ENCODE measurements around the gene CGB2. TPM values are rescaled to one million over a fixed set of nuclear protein-coding genes. Genes with fewer than 3 reads are reported as not detected.
A peak's percentile ranks its signal among the peaks of the same experiment; 100 is the strongest.

CGB2 gene
- total RNA-seq, 1 donor from 2014 or later = 5.1 TPM

DNA sequence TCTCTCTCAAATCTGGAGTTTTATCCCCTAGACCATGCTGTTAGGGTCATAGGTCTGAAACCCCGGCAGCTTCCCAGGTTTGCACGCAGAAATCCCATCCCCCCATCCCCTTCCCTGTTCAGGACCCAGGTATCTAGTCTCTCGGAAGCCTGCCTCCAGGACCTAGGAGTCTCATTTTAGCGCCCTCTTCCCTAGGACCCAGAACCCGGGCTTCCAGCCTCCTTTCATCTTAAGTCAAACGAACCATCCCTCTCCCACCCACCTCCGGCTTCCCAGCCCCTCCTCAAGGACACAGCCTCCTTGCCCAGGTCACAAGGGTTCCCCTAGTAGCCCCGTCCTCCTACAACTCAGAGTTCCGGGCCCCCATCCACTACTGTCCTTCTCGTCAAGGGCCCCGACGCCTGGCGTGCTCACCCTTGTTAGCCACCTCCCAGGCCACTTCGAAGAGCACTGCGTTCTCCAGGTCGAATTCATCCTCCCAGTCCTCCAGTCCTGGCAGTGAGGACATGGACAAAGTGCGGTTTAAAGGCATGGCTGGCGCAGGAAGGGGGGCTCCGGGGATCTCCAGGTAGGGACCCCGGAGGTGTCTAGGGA lies 39.0 kb upstream of the CGB2 start:
- Histone ChIP-seq H3K4me3 (ENCODE audit: low read depth, low read length) (peak overlapping the region; percentile 64), H3K27me3 (ENCODE audit: control insufficient read depth, insufficient read depth, low read length) (no peaks in the 10 kb centered on the region), H3K36me3 (ENCODE audit: control insufficient read depth, insufficient read depth, low read length) (no peaks in the 10 kb centered on the region)
- DNase-seq (ENCODE audit: low read depth) = no peak
- TF ChIP-seq, protein P1, sequence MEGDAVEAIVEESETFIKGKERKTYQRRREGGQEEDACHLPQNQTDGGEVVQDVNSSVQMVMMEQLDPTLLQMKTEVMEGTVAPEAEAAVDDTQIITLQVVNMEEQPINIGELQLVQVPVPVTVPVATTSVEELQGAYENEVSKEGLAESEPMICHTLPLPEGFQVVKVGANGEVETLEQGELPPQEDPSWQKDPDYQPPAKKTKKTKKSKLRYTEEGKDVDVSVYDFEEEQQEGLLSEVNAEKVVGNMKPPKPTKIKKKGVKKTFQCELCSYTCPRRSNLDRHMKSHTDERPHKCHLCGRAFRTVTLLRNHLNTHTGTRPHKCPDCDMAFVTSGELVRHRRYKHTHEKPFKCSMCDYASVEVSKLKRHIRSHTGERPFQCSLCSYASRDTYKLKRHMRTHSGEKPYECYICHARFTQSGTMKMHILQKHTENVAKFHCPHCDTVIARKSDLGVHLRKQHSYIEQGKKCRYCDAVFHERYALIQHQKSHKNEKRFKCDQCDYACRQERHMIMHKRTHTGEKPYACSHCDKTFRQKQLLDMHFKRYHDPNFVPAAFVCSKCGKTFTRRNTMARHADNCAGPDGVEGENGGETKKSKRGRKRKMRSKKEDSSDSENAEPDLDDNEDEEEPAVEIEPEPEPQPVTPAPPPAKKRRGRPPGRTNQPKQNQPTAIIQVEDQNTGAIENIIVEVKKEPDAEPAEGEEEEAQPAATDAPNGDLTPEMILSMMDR (IDR thresholded peaks at IDR 0.05; ENCODE audit: insufficient read depth, low read length, poor library complexity, severe bottlenecking) = no peak

DNA sequence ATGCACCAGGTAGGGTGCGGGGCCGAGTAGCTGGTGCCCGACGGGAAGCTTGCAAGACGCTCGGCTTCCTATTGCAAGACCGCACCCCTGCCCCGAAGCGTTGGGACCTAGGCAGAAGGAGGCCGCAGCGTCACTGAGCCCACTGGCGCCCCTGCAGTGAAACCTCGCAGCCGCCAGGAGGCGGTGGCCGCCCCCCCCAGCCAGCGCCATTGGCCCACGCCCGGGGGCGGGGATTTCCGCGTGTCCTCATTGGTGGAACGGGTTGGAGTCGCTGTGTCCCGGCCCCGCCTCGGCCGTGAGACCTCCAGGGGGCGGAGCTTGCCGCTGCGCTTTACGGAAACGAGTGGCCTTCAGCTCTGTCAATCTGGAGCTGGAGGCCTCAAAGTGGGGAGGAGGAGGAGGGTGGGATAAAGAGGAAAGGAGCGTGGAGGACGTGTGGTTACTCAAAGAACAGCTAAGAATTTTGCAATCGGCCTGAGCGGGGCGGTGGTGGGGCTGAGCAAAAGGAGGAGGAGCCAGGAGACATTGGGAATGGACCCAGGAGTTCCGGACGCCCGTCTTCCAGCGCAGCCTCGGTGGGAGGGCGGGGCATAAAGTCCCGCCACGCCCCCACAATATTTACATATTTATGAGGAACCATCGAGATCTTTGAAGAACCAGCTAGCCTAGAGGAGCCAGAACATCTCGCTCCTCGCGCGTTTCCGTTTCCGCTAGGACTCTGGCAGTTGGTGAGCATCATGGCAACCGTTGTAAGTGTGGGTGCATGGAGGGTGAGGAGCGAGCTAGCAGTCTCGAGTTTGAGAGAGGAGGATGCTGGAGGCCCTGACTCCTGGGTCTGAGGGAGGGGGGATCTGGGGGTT lies 38.3 kb upstream of the CGB2 start, which contains the start of the genes GYS1 and RUVBL2:
Gene GYS1 (minus strand): TSS at position 135 of the 860 bp plus-strand sequence. CDS start 197 bp downstream, outside the sequence.
Gene RUVBL2 (plus strand): TSS at position 713 of the 860 bp plus-strand sequence. CDS start 25 bp downstream, at position 738.
- peak within 1 kb of the TSS; percentile 81 for H3K4me3 ChIP-seq (ENCODE audit: low read depth, low read length)
- peak; percentile 97 for DNase-seq (ENCODE audit: low read depth)
- H3K36me3 ChIP-seq (ENCODE audit: control insufficient read depth, insufficient read depth, low read length) = no peaks in the 10 kb centered on the region
- no peaks in the 10 kb centered on the region for H3K27me3 ChIP-seq (ENCODE audit: control insufficient read depth, insufficient read depth, low read length)
- TF ChIP-seq, protein P1 (IDR thresholded peaks at IDR 0.05; ENCODE audit: insufficient read depth, low read length, poor library complexity, severe bottlenecking) = peak; percentile 96

DNA sequence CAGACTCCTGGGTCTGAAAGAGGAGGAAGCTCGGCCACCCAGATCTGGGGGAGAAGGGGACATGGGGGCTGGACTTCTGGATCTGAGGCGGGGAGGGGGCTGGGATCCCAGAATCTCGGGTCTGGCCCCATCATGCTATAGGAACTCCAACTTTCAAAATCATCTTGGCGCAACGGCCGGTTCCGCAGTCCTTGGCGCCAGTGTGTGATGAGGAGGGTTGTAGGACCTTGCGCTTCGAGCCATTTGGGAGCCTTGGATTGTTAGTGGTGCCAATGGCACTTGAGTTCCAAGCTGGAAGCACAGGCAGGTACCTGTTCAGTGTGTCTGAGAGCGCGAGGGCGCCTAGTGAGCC lies 37.7 kb upstream of the CGB2 start:
- no peaks in the 10 kb centered on the region for H3K36me3 ChIP-seq (ENCODE audit: control insufficient read depth, insufficient read depth, low read length)
- H3K27me3 ChIP-seq (ENCODE audit: control insufficient read depth, insufficient read depth, low read length) = no peaks in the 10 kb centered on the region
- TF ChIP-seq, protein P1 (IDR thresholded peaks at IDR 0.05; ENCODE audit: insufficient read depth, low read length, poor library complexity, severe bottlenecking) = no peak
- peak overlapping the region; percentile 81 for H3K4me3 ChIP-seq (ENCODE audit: low read depth, low read length)
- DNase-seq (ENCODE audit: low read depth) = no peak

DNA sequence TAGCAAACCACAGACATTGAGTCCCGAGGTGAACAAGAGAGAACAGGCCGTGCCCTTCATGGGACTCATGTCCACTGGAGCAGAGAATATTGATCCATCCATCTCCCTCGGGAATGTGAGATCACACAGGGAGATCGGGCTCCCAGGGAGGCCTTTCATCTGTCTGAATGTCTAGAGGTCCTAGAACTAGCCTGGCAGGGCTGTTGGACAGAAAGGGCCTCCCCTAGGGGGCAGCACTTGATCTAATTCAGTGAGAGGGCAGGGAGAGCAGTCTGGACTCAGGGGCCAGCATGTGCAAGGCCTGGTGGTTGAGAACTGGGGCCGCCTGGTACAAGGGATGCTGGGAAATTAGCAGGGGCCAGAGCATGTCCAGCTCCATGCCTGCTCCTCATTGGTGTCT lies 33.7 kb upstream of the CGB2 start:
- H3K27me3 ChIP-seq (ENCODE audit: control insufficient read depth, insufficient read depth, low read length) = no peaks in the 10 kb centered on the region
- no peaks in the 10 kb centered on the region for H3K36me3 ChIP-seq (ENCODE audit: control insufficient read depth, insufficient read depth, low read length)
- H3K4me3 ChIP-seq (ENCODE audit: low read depth, low read length) = no peak overlapping the region
- TF ChIP-seq, protein P1 (IDR thresholded peaks at IDR 0.05; ENCODE audit: insufficient read depth, low read length, poor library complexity, severe bottlenecking) = peak; percentile 66
- no peak for DNase-seq (ENCODE audit: low read depth)

DNA sequence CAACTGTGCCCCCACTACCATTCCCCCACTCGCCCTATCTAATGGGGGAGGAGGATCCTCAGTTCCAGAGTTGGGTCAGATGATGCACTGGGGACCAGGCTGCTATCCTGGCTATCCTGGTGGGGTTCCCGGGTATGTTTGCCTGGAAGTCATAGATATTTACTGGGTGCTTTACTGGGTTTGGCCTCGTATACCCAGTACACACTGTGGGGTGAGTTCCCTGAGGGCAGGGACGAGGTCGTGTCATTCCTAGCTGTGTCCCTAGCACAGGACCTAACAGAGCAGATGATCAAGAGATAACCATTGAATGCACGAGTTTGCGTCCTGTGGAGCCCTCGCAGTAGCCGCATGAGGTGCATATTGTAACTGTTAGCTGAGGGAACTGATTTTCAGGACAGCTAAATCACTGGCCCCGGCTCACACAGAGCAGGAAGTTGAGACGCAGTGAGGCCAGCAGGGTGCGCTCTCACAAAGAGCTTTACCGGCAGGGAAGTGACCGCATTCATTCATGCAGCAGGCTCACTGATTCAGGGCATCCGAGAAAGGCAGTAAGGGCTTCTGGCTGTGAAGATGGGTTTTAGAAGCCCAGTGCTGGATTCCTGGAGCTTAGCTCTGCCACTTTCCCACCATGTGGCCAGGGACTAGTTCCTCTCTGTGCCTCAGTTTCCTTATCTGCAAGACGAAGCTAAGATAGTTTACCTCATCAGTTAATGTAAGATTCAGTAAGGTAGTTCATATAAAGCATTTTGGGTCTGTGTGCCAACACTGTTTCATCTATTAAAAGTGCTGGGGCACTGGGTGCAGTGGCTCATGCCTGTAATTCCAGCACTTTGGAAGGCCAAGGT lies 32.0 kb upstream of the CGB2 start:
- no peak overlapping the region for H3K4me3 ChIP-seq (ENCODE audit: low read depth, low read length)
- TF ChIP-seq, protein P1 (IDR thresholded peaks at IDR 0.05; ENCODE audit: insufficient read depth, low read length, poor library complexity, severe bottlenecking) = peak; percentile 85
- no peak for DNase-seq (ENCODE audit: low read depth)
- no peaks in the 10 kb centered on the region for H3K27me3 ChIP-seq (ENCODE audit: control insufficient read depth, insufficient read depth, low read length)
- no peaks in the 10 kb centered on the region for H3K36me3 ChIP-seq (ENCODE audit: control insufficient read depth, insufficient read depth, low read length)

All from kidney epithelial cell (primary cell).